Fibroblast of skin of scalp (primary cell): ENCODE results near the gene CD8B2.
"Not testable (repeated sequence)": the region's sequence is repeated elsewhere in the genome, so short reads cannot be mapped to it uniquely, and the experiment has no call there.

Source experiments
- DNase-seq: peaks from one replicate; pipeline ENCODE4 v3.0.0-alpha.2; 2013

The CD8B2 gene

GRCh38 chr2:106552921-106553320 is 65.8 kb downstream of the CD8B2 start:
- DNase-seq = no peak

GRCh38 chr2:106553321-106553720 is 66.2 kb downstream of the CD8B2 start:
- DNase-seq = no peak

- no peak for DNase-seq
Measured at GRCh38 chr2:106554411-106554810, 67.2 kb downstream of the CD8B2 start.

GRCh38 chr2:106555053-106555452 is 67.9 kb downstream of the CD8B2 start:
- no peak for DNase-seq

GRCh38 chr2:106559786-106560185 is 72.6 kb downstream of the CD8B2 start:
- DNase-seq = not testable (repeated sequence)

GRCh38 chr2:106560773-106561172 is 73.6 kb downstream of the CD8B2 start:
- no peak for DNase-seq

- DNase-seq = no peak
Measured at GRCh38 chr2:106561356-106561755, 74.2 kb downstream of the CD8B2 start.

- no peak for DNase-seq
Measured at GRCh38 chr2:106561803-106562202, 74.6 kb downstream of the CD8B2 start.

- no peak for DNase-seq
Measured at GRCh38 chr2:106562268-106563186, 75.4 kb downstream of the CD8B2 start.

GRCh38 chr2:106563195-106563594 is 76.0 kb downstream of the CD8B2 start:
- DNase-seq = no peak

GRCh38 chr2:106565599-106565998 is 78.4 kb downstream of the CD8B2 start:
- DNase-seq = no peak

- peak; percentile 37 for DNase-seq
Measured at GRCh38 chr2:106566050-106566449, 78.9 kb downstream of the CD8B2 start.

- not testable (repeated sequence) for DNase-seq
Measured at GRCh38 chr2:106566484-106566883, 79.3 kb downstream of the CD8B2 start.

- DNase-seq = no peak
Measured at GRCh38 chr2:106570316-106570715, 83.2 kb downstream of the CD8B2 start.
